ENCODE measurements around the gene NKTR.
A peak's percentile ranks its signal among the peaks of the same experiment; 100 is the strongest.
"Not testable (repeated sequence)": the region's sequence is repeated elsewhere in the genome, so short reads cannot be mapped to it uniquely, and the experiment has no call there.

NKTR gene

GRCh38 chr3:42597098-42597497 lies 3.4 kb upstream of the NKTR start:
- DNase-seq (ENCODE audit: low read depth) = not testable (repeated sequence)

DNA sequence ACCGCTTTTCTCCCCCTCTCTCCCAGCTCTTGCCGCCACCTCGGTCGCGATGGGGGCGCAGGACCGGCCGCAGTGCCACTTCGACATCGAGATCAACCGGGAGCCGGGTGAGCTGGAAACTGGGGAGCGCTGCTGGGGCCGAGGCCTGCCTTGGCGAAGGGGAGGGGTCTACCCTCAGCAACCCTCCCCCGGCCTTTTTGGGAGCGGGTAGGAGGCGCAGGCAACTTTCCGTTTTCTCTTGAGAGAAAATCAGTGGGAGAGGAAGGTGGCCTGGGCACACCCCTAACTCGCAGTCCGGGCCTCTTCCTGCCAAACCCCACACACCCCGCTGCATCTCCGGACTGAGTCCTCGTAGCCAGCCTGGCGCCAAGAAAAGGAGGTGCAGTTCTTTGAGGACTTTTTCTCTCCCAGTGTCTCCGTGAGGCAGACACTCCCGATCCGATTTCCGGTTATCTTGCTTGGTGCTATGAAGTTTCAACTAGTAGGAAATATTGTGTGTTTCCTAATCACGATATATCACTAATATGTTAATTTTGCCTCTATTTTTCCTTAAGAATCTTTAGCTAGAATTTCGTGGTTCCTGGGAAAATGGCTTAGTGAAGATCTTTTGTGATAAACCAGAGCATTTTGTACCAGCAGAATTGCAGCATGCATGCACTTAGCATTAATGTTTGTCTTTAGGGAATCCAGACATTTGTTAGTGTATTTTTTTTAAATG lies 631 bp downstream of the NKTR start:
- DNase-seq (ENCODE audit: low read depth) = peak; percentile 31

- no peak for DNase-seq (ENCODE audit: low read depth)
Measured at GRCh38 chr3:42601896-42602581, 1.6 kb downstream of the NKTR start.

GRCh38 chr3:42602961-42603360 lies 2.5 kb downstream of the NKTR start:
- DNase-seq (ENCODE audit: low read depth) = no peak

DNA sequence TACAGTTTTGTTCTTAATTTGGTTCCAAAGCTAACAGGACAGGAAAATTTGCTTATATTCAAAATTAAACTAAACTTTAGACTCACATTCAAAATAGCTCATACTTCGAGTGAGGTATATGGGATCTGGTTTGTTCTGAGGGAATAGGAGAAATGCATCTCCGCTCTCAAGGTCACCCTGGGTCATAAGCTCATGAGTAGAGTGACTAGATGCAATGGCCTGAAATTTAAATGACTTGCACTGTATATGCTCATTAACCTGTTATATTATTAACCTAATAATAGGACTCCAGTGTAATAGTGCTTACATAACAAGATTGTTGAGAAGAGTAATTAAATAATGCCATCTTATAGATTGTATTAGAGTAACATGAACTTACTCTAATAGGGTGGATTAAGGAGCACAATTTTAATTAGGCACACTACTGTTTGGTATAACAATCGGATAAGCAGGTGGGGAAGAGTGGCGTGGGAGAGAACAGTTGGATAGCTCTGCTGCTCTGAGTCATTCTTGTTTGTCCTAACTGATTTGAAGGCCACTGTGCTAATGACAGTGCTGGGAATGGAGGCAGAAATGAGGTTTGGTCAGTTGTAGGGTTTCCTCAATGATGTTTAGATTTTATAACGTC lies 5.2 kb downstream of the NKTR start:
- no peak for DNase-seq (ENCODE audit: low read depth)

GRCh38 chr3:42608581-42608980 lies 8.1 kb downstream of the NKTR start:
- DNase-seq (ENCODE audit: low read depth) = no peak

GRCh38 chr3:42610976-42611375 lies 10.5 kb downstream of the NKTR start:
- no peak for DNase-seq (ENCODE audit: low read depth)

DNA sequence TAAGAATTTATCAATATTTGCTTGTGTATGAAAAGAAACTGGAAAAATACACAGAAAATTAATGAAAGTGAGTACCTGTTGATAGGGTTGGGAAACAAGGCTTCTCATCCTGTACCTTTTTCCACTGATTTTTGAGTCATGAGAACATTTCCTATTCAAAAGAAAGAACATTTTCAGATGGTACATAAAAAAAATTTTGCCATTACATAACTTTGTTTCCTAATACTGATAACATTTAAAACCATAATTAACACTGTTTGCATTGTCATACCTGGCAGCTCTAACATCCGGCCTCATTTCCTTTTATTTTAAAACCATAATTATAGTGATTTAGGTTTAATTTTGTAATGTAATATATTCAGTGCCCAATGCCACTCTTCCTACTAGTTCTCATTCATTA lies 11.7 kb downstream of the NKTR start:
- DNase-seq (ENCODE audit: low read depth) = no peak

DNA sequence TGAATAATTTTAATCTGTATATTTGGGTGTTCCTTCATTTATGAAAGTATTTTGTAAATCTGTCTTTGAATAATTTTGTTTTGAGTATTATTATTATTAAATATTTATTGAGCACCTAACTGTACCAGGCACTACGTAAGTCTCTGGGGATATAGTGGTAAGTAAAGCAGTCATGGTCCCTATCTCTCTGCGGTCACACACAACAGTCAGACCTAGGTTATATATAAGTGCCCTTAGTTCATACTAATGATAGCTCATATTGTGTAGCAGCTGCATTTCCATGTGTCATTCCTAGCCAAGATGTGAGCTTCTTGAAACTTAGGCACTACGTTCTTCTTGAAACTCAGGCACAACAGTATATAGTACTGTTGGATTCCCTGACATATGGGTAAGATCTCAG lies 12.4 kb downstream of the NKTR start:
- DNase-seq (ENCODE audit: low read depth) = no peak

DNA sequence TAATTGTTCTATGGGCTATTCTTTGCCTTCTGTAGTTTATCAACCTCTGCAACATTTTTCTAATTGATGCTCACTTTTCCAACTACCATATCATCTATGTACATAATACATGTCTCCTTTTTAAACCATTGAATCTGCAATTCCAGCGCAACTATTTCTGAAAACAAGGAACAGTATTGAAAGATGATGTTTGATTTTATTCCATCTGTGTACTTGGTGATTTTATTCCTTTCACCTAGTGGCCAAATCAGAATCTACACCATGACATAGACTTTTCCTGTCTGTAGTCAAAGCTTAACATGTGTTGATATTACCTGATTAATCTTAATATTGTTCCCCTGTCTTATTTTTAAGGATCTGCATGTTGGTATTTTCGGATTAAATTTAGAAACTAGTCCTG lies 13.0 kb downstream of the NKTR start:
- DNase-seq (ENCODE audit: low read depth) = no peak

GRCh38 chr3:42631620-42632019 lies 31.1 kb downstream of the NKTR start:
- DNase-seq (ENCODE audit: low read depth) = no peak

DNA sequence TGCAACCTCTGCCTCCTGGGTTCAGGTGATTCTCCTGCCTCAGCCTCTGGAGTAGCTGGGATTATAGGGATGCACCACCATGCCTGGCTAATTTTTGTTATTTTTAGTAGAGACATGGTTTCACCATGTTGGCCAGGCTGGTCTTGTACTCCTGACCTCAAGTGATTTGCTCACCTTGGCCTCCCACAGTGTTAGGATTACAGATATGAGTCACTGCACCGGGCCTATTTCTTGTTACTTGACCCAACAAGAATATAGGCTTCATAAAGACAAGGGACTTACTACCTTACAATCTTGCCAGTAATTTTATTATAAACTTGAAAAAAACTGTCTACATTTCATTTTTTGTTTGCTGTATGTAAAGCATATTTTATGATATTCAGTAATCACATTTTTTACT lies 31.7 kb downstream of the NKTR start:
- DNase-seq (ENCODE audit: low read depth) = no peak

DNA sequence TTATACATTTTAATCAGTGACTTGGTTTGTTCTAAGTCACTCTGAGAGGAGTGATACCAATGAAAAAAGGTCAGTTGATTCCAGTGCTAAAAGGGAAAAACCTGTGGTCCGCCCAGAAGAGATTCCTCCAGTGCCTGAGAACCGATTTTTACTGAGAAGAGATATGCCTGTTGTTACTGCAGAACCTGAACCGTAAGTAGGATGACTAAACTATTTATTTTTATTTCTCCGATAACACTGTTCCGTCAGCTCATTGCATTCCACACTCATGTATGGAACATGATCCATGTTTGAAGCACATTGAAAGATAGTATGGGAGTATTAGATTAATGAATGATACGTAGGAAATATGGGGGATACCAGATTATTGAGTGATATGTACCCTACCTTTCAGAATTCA lies 33.1 kb downstream of the NKTR start:
- no peak for DNase-seq (ENCODE audit: low read depth)

- DNase-seq (ENCODE audit: low read depth) = no peak
Measured at GRCh38 chr3:42635111-42635510, 34.6 kb downstream of the NKTR start.

- DNase-seq (ENCODE audit: low read depth) = no peak
Measured at GRCh38 chr3:42637001-42637400, 36.5 kb downstream of the NKTR start.

GRCh38 chr3:42638339-42638842 lies 37.9 kb downstream of the NKTR start:
- no peak for DNase-seq (ENCODE audit: low read depth)

GRCh38 chr3:42639192-42639591 lies 38.7 kb downstream of the NKTR start:
- DNase-seq (ENCODE audit: low read depth) = no peak

DNA sequence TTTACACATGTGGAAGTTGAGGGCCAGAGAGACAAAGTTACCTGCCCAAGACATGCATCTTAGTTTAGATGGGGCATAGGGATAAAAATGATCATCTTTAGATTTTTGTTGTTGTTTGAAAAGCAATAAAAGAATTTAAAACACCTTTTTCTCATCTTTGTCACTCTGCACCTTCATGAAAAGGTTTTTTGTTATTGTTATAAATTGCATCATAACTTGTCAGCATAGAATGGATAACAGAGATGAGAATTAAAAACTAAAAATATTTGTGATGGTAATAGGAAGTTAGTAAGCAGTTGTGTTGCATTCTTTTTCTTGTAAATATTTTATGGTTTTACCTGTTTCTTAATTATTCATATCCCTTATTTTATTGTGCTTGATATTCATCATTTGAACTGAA lies 39.6 kb downstream of the NKTR start:
- no peak for DNase-seq (ENCODE audit: low read depth)

DNA sequence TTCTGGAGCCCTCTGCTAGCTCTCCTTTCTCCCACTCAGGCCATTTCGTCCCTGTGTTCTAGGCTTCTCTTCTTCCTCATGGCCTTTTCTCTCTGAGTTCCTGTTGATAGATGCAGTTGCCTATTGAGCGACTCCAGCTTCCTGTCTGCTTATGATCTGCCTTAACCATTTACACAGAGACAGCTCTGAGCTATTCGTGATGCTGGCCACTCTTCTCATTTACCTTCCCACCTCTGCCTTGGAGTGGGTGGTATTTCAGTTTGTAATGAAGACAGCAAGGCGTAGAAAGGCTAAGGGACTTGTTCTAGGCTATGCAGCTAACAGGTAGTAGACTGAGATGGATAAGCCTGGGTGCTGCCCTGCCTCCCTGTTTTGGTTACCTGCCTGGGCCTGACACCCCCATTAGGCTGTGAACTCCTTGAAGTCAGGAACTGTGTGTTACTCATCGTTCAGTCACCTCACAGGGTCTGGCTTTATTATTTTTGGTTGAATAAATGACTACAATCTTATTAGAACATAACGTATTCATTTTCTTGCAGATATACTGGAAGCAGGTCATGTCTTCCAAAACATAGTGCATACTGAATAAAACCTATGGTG lies 40.4 kb downstream of the NKTR start:
- no peak for DNase-seq (ENCODE audit: low read depth)

GRCh38 chr3:42647821-42648459 lies 47.5 kb downstream of the NKTR start:
- DNase-seq (ENCODE audit: low read depth) = no peak

DNA sequence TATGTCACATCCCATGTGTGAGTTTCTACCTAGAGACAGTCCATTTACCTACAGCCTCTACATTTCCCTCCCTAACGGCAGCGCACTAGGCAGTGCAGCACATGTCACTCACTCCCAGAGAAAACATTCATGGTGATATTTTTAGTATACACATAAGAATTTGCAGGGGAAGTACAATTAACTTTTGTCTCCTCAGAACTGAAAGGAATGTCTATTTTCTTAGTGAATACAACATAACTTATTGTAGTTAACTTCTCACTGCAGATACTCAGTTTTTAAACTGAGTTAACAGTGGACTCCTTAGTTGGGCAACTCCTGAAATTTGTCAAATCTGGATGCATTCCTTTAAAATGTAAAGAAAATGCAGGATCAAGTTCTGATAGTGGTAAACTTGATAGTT lies 48.5 kb downstream of the NKTR start:
- DNase-seq (ENCODE audit: low read depth) = no peak

DNA sequence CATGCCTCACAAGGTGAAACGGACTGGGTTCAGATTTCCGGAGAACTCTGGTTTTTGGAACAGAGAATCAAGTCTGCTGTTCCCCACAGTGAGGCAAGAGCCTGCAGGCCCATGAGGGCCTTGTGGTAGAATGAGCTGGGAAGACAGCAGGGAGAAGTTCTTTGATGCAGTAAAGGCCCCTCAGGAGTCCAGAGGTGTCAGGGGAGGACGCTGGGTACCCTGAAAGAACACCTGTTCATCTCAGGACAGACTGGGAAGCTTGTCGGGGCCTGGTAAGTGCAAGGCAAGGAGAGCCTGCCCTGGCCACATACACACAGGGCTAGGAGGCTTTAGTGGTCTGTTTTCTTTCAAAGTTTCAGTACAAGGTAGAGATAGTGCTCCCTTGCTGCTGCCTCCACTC lies 49.3 kb downstream of the NKTR start:
- no peak for DNase-seq (ENCODE audit: low read depth)

All from HS-5 (cell line).